Measurements from ENCODE around the gene SESN3. TPM values are rescaled to one million over a fixed set of nuclear protein-coding genes. Genes with fewer than 3 reads are reported as not detected.

SESN3 gene
- total and polyA plus RNA-seq, 7 experiments from 2014 or later: 4.2 to 262 (median 89.8) TPM

DNA sequence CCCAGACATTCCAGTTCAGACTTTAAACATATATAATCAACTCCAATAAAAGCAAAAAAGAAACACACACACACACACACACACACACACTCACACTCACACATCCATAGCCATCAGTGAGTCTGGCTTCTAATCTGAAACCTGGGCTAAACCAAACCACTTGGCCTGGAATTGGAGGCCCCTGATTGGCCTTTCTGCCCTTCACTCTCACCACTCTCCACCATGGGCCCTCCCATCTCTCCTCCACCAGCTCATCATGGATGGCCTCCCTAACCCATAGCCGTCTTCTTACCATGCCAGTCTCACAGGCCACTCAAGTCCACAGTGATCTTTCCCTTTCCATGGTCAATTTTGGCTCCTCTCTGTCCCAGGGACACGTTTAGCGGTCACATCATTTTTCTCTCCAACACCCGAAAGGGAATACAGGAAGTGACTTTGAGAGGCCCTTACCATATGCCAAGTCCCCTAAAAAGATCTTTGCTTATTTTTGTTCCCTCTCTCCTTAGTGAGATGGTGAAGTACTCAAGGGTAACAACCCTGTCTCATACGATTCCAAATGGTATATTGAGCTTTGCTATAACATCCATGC is 74.8 kb downstream of the SESN3 start:
- Histone ChIP-seq H3K4me3 (ENCODE audit: low read length) (no peak overlapping the region), H3K27ac (ENCODE audit: low read depth, low read length) (no peak overlapping the region), H3K36me3 (ENCODE audit: control insufficient read depth in 2 of 3, insufficient read depth in 3 of 3, low read length in 3 of 3) (no peaks in the 10 kb centered on the region), H3K4me1 (ENCODE audit: control insufficient read depth in 2 of 2, insufficient read depth in 2 of 2, low read length in 2 of 2) (peaks cover 23 to 29% of the 10 kb centered on the region in 2 donors), H3K9me3 (ENCODE audit: control insufficient read depth in 2 of 3, low read length in 3 of 3) (no peaks in the 10 kb centered on the region), H3K27me3 (ENCODE audit: control insufficient read depth in 2 of 2, insufficient read depth in 2 of 2, low read length in 2 of 2) (no peaks in the 10 kb centered on the region)
- H3K36me3 Mint-ChIP-seq: peaks cover 0 to 10% (median 5%) of the 10 kb centered on the region in 5 donors
- no peak for ATAC-seq
- intact Hi-C loops (cut with micrococcal nuclease): loop anchor here in 1 of 2 donors (5.0 kb wide), 1 partner anchor 141 kb away; no protein-coding TSS in a partner anchor
- H3K27ac Mint-ChIP-seq: peak overlapping the region in 7 of 9 donors; percentile 3 to 84 (median 40)
- ChIA-PET CTCF (interaction anchor here (0.5 to 12.0 kb wide), 9 partner anchors 13 to 1307 kb away, joined by 3 to 232 read pairs (median 3); no protein-coding TSS in a partner anchor), POLR2A (interaction anchor here (1.0 to 10.5 kb wide), 5 partner anchors 47 to 605 kb away, joined by 3 to 127 read pairs (median 73); partner anchors contain the start of genes SESN3 and SRSF8)
- DNase-seq: no peak
- H3K4me1 Mint-ChIP-seq: peaks cover 31 to 61% (median 54%) of the 10 kb centered on the region in 7 donors
- peaks cover 0 to 5% (median 0%) of the 10 kb centered on the region in 11 donors for H3K9me3 Mint-ChIP-seq
- no peaks in the 10 kb centered on the region for H3K27me3 Mint-ChIP-seq
- H3K4me3 Mint-ChIP-seq: peak overlapping the region in 1 of 10 donors; percentile 12

GRCh38 chr11:95155385-95155784 is 75.6 kb downstream of the SESN3 start:
- Histone ChIP-seq H3K4me1 (ENCODE audit: control insufficient read depth in 2 of 2, insufficient read depth in 2 of 2, low read length in 2 of 2) (peaks cover 23 to 29% of the 10 kb centered on the region in 2 donors), H3K27ac (ENCODE audit: low read depth, low read length) (no peak overlapping the region), H3K4me3 (ENCODE audit: low read length) (no peak overlapping the region), H3K9me3 (ENCODE audit: control insufficient read depth in 2 of 3, low read length in 3 of 3) (no peaks in the 10 kb centered on the region), H3K27me3 (ENCODE audit: control insufficient read depth in 2 of 2, insufficient read depth in 2 of 2, low read length in 2 of 2) (no peaks in the 10 kb centered on the region), H3K36me3 (ENCODE audit: control insufficient read depth in 2 of 3, insufficient read depth in 3 of 3, low read length in 3 of 3) (peaks cover 0 to 5% (median 0%) of the 10 kb centered on the region in 3 experiments)
- H3K9me3 Mint-ChIP-seq: peaks cover 0 to 5% (median 0%) of the 10 kb centered on the region in 11 donors
- H3K4me3 Mint-ChIP-seq: no peak overlapping the region
- H3K4me1 Mint-ChIP-seq: peaks cover 32 to 59% (median 53%) of the 10 kb centered on the region in 7 donors
- DNase-seq: no peak
- ATAC-seq: no peak
- intact Hi-C loops (cut with micrococcal nuclease): loop anchor here in 1 of 2 donors (5.0 kb wide), 1 partner anchor 142 kb away; no protein-coding TSS in a partner anchor
- H3K36me3 Mint-ChIP-seq: peaks cover 0 to 6% (median 5%) of the 10 kb centered on the region in 5 donors
- CTCF ChIA-PET: interaction anchor here (0.5 to 12.0 kb wide), 15 partner anchors 9 to 1308 kb away, joined by 3 to 232 read pairs (median 3); no protein-coding TSS in a partner anchor
- H3K27me3 Mint-ChIP-seq: no peaks in the 10 kb centered on the region
- POLR2A ChIA-PET: interaction anchor here (0.6 to 10.5 kb wide), 7 partner anchors 9 to 635 kb away, joined by 3 to 127 read pairs (median 52); partner anchors contain the start of genes CEP57, FAM76B, SESN3 and SRSF8
- H3K27ac Mint-ChIP-seq: peak overlapping the region in 4 of 9 donors; percentile 12 to 99 (median 24)

- no peak for ATAC-seq
- peaks cover 32 to 58% (median 54%) of the 10 kb centered on the region in 7 donors for H3K4me1 Mint-ChIP-seq
- CTCF ChIA-PET: interaction anchor here (0.6 to 12.0 kb wide), 31 partner anchors 10 to 1272 kb away, joined by 3 to 232 read pairs (median 3); partner anchors contain the start of gene SESN3
- Histone ChIP-seq H3K4me3 (ENCODE audit: low read length) (no peak overlapping the region), H3K36me3 (ENCODE audit: control insufficient read depth in 2 of 3, insufficient read depth in 3 of 3, low read length in 3 of 3) (peaks cover 0 to 5% (median 0%) of the 10 kb centered on the region in 3 experiments), H3K27me3 (ENCODE audit: control insufficient read depth in 2 of 2, insufficient read depth in 2 of 2, low read length in 2 of 2) (no peaks in the 10 kb centered on the region), H3K4me1 (ENCODE audit: control insufficient read depth in 2 of 2, insufficient read depth in 2 of 2, low read length in 2 of 2) (peaks cover 23 to 29% of the 10 kb centered on the region in 2 donors), H3K27ac (ENCODE audit: low read depth, low read length) (peak overlapping the region; percentile 79), H3K9me3 (ENCODE audit: control insufficient read depth in 2 of 3, low read length in 3 of 3) (no peaks in the 10 kb centered on the region)
- H3K36me3 Mint-ChIP-seq: peaks cover 0 to 5% (median 0%) of the 10 kb centered on the region in 5 donors
- H3K9me3 Mint-ChIP-seq: peaks cover 0 to 5% (median 0%) of the 10 kb centered on the region in 11 donors
- H3K27ac Mint-ChIP-seq: peak overlapping the region in 4 of 9 donors; percentile 63 to 99 (median 98)
- H3K4me3 Mint-ChIP-seq: peak overlapping the region in 1 of 10 donors; percentile 92
- peak in 8 of 9 donors; percentile 44 to 77 (median 65) for DNase-seq
- POLR2A ChIA-PET: interaction anchor here (0.6 to 10.5 kb wide), 14 partner anchors 10 to 636 kb away, joined by 3 to 127 read pairs (median 6); partner anchors contain the start of genes CEP57, FAM76B, SESN3 and SRSF8
- intact Hi-C loops (cut with micrococcal nuclease): loop anchor here (1.0 to 5.0 kb wide), 8 partner anchors 278 to 1188 kb away; partner anchors contain the start of genes ANKRD49 (in 2 of the 2), MRE11 (in 2 of the 2) and MAML2 (in 1 of the 2)
- no peaks in the 10 kb centered on the region for H3K27me3 Mint-ChIP-seq
These were observed 76.5 kb downstream of the SESN3 start for GRCh38 chr11:95154514-95154913.

DNA sequence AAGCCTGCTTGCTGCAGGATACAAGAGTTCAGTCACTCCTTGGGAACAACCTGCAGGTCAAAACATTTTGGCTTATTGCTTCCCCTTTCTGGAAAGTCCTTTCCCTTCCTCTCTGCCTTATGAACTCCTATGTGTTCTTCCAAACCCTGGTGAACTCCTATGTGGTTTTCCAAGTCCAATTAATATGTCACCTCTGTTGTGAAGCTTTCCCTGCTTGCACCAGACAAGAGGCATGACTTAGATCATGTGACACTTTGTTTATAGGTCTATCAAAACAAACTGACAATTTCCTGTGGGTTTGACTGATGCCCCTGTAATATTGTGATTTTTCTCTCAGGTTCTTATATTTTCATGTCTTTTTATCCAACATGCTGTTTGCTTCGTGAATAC is 77.2 kb downstream of the SESN3 start:
- no peaks in the 10 kb centered on the region for H3K27me3 Mint-ChIP-seq

GRCh38 chr11:95152876-95153856 is 77.8 kb downstream of the SESN3 start:
- Histone ChIP-seq H3K27ac (ENCODE audit: low read depth, low read length) (peak overlapping the region; percentile 79), H3K4me3 (ENCODE audit: low read length) (peak overlapping the region; percentile 23), H3K36me3 (ENCODE audit: control insufficient read depth in 2 of 3, insufficient read depth in 3 of 3, low read length in 3 of 3) (peaks cover 0 to 5% (median 0%) of the 10 kb centered on the region in 3 experiments), H3K4me1 (ENCODE audit: control insufficient read depth in 2 of 2, insufficient read depth in 2 of 2, low read length in 2 of 2) (peaks cover 21 to 27% of the 10 kb centered on the region in 2 donors), H3K27me3 (ENCODE audit: control insufficient read depth in 2 of 2, insufficient read depth in 2 of 2, low read length in 2 of 2) (no peaks in the 10 kb centered on the region), H3K9me3 (ENCODE audit: control insufficient read depth in 2 of 3, low read length in 3 of 3) (no peaks in the 10 kb centered on the region)
- ChIA-PET POLR2A (interaction anchor here (0.8 to 10.5 kb wide), 16 partner anchors 11 to 637 kb away, joined by 3 to 127 read pairs (median 6); partner anchors contain the start of genes CEP57, ENDOD1, FAM76B and SESN3), CTCF (interaction anchor here (0.7 to 12.0 kb wide), 17 partner anchors 11 to 1215 kb away, joined by 3 to 232 read pairs (median 9); partner anchors contain the start of genes CEP57, ENDOD1, FAM76B and SESN3)
- H3K4me1 Mint-ChIP-seq: peaks cover 29 to 56% (median 51%) of the 10 kb centered on the region in 7 donors
- peak overlapping the region; percentile 94 to 99 (median 97) for H3K27ac Mint-ChIP-seq
- intact Hi-C loops (cut with micrococcal nuclease): loop anchor here (2.0 to 5.0 kb wide), 8 partner anchors 279 to 1274 kb away; partner anchors contain the start of genes ANKRD49 (in 2 of the 2), MRE11 (in 2 of the 2) and MAML2 (in 1 of the 2)
- H3K27me3 Mint-ChIP-seq: no peaks in the 10 kb centered on the region
- peak overlapping the region; percentile 81 to 97 (median 92) for H3K4me3 Mint-ChIP-seq
- ATAC-seq: peak; percentile 12
- H3K9me3 Mint-ChIP-seq: peaks cover 0 to 3% (median 0%) of the 10 kb centered on the region in 11 donors
- DNase-seq: peak in 6 of 9 donors; percentile 23 to 45 (median 38)
- H3K36me3 Mint-ChIP-seq: peaks cover 0 to 3% (median 0%) of the 10 kb centered on the region in 5 donors

More for the DNA sequence above, 77.2 kb downstream of the SESN3 start:
- no peaks in the 10 kb centered on the region for H3K9me3 ChIP-seq (ENCODE audit: control insufficient read depth in 2 of 3, low read length in 3 of 3)
- POLR2A ChIA-PET: interaction anchor here (0.9 to 10.5 kb wide), 14 partner anchors 10 to 636 kb away, joined by 3 to 127 read pairs (median 8); partner anchors contain the start of genes CEP57, ENDOD1, FAM76B and SESN3
- peaks cover 0 to 5% (median 0%) of the 10 kb centered on the region in 5 donors for H3K36me3 Mint-ChIP-seq
- H3K36me3 ChIP-seq (ENCODE audit: control insufficient read depth in 2 of 3, insufficient read depth in 3 of 3, low read length in 3 of 3): peaks cover 0 to 5% (median 0%) of the 10 kb centered on the region in 3 experiments
- H3K4me1 ChIP-seq (ENCODE audit: control insufficient read depth in 2 of 2, insufficient read depth in 2 of 2, low read length in 2 of 2): peaks cover 23 to 29% of the 10 kb centered on the region in 2 donors
- DNase-seq (no peak), ATAC-seq (no peak)
- H3K9me3 Mint-ChIP-seq: peaks cover 0 to 5% (median 0%) of the 10 kb centered on the region in 11 donors
- H3K4me1 Mint-ChIP-seq: peaks cover 32 to 59% (median 54%) of the 10 kb centered on the region in 7 donors
- CTCF ChIA-PET: interaction anchor here (0.7 to 12.0 kb wide), 19 partner anchors 11 to 1230 kb away, joined by 3 to 232 read pairs (median 4); partner anchors contain the start of genes CEP57, FAM76B, SESN3 and SRSF8
- peak overlapping the region; percentile 23 for H3K4me3 ChIP-seq (ENCODE audit: low read length)
- H3K27ac ChIP-seq (ENCODE audit: low read depth, low read length): peak overlapping the region; percentile 79
- peak overlapping the region; percentile 94 to 99 (median 97) for H3K27ac Mint-ChIP-seq
- peak overlapping the region; percentile 81 to 97 (median 92) for H3K4me3 Mint-ChIP-seq
- intact Hi-C loops (cut with micrococcal nuclease): loop anchor here (1.0 to 5.0 kb wide), 9 partner anchors 278 to 1273 kb away; partner anchors contain the start of genes ANKRD49 (in 2 of the 2), MRE11 (in 2 of the 2) and MAML2 (in 1 of the 2)
- H3K27me3 ChIP-seq (ENCODE audit: control insufficient read depth in 2 of 2, insufficient read depth in 2 of 2, low read length in 2 of 2): no peaks in the 10 kb centered on the region

All from naive thymus-derived CD4-positive, alpha-beta T cell (primary cell).